CD4-positive, alpha-beta T cell (primary cell): ENCODE data around the gene TTC28. TPM values are rescaled to one million over a fixed set of nuclear protein-coding genes. Genes with fewer than 3 reads are reported as not detected.

Experiments used
- ATAC-seq: fragments of 200-7000 bp; cut with Tn5 transposase; one replicate; pipeline ENCODE4 v1.10.0; 2022; ENCODE audit warnings: mild to moderate bottlenecking; ENCODE audit not compliant: poor library complexity
- CTCF ChIA-PET: fragments of 350-600 bp; sonication (Branson Sonifier 250); formaldehyde crosslinking; loops from one replicate; lab custom pipeline; 2021; ENCODE audit warnings: antibody characterized with exemption, inconsistent platforms; lab: Charles Lee
- POLR2A ChIA-PET: fragments of 350-600 bp; sonication (Branson Sonifier 250); formaldehyde crosslinking; loops from one replicate; lab custom pipeline; 2021; ENCODE audit warnings: antibody characterized with exemption, inconsistent platforms; lab: Charles Lee
- DNase-seq, 14 experiments: peaks; one replicate each; pipeline ENCODE4 v3.0.0-alpha.2; 2013 to 2020; ENCODE audit warnings: mixed read lengths in 2 of 14
- H3K27ac ChIP-seq, 2 donors: one replicate each; pipeline versions ENCODE4 v1.5.1 to v1.7.0; 2013; ENCODE audit warnings: low read length in 2 of 2, low read depth in 1 of 2, mild to moderate bottlenecking in 1 of 2
- H3K27me3 ChIP-seq, 2 experiments: 1 replicate in 1 of 2; 2 replicates in 1 of 2; pipeline versions ENCODE4 v1.6.1 to v1.7.0; 2013; ENCODE audit warnings: low read length in 2 of 2, control low read depth in 1 of 2, mild to moderate bottlenecking in 1 of 2, moderate library complexity in 1 of 2; ENCODE audit not compliant: insufficient read depth in 2 of 2, control insufficient read depth in 1 of 2
- H3K36me3 ChIP-seq: one replicate; pipeline ENCODE4 v1.6.1; 2013; ENCODE audit warnings: low read length, control low read depth; ENCODE audit not compliant: insufficient read depth
- H3K4me1 ChIP-seq: one replicate; pipeline ENCODE4 v1.6.1; 2013; ENCODE audit warnings: low read length, control low read depth; ENCODE audit not compliant: insufficient read depth
- H3K4me3 ChIP-seq: one replicate; pipeline ENCODE4 v1.5.1; 2013; ENCODE audit warnings: mild to moderate bottlenecking, low read length, moderate library complexity
- H3K9me3 ChIP-seq, 2 experiments: 1 replicate in 1 of 2; 2 replicates in 1 of 2; pipeline versions ENCODE4 v1.6.1 to v1.7.0; 2013; ENCODE audit warnings: low read length in 2 of 2, mild to moderate bottlenecking in 2 of 2, control low read depth in 1 of 2, moderate library complexity in 1 of 2; ENCODE audit not compliant: control insufficient read depth in 1 of 2, insufficient read depth in 1 of 2
- H3K27ac Mint-ChIP-seq: one replicate; pipeline ENCODE4 v1.8.0; 2020; ENCODE audit warnings: mixed read lengths
- H3K27me3 Mint-ChIP-seq: one replicate; pipeline ENCODE4 v1.8.0; 2021; ENCODE audit warnings: mixed read lengths
- H3K36me3 Mint-ChIP-seq: one replicate; pipeline ENCODE4 v1.8.0; 2021; ENCODE audit warnings: low read depth, mixed read lengths
- H3K4me1 Mint-ChIP-seq: one replicate; pipeline ENCODE4 v1.8.0; 2021; ENCODE audit warnings: low read depth, mixed read lengths
- H3K4me3 Mint-ChIP-seq: one replicate; pipeline ENCODE4 v1.8.0; 2020; ENCODE audit warnings: mild to moderate bottlenecking, mixed read lengths
- H3K9me3 Mint-ChIP-seq: one replicate; pipeline ENCODE4 v1.8.0; 2020; ENCODE audit warnings: mixed read lengths
- intact Hi-C, 2 experiments: fragments of 100-400 bp; cut with DNase I in 1 of 2; cut with micrococcal nuclease in 1 of 2; formaldehyde crosslinking; loops; one replicate each; pipeline versions ENCODE4 v1.15.1 to v1.9.0; 2023 to 2025; cut with DNase I, micrococcal nuclease
- total RNA-seq, 174 experiments: library from RNA in 2 of 174; stranded (reverse) in 2 of 174; gene quantifications; one replicate each; pipeline ENCODE4 v1.2.3 and lab custom pipeline; 2021 to 2026
- TF ChIP-seq, protein P1 (sequence below): fragments of 200-600 bp; IDR thresholded peaks from one replicate; pipeline ENCODE4 v1.8.0; 2022; ENCODE audit warnings: antibody characterized with exemption, mild to moderate bottlenecking

Gene TTC28
- total RNA-seq, 2 experiments from 2014 or later = 4.6 to 5.7 TPM

DNA sequence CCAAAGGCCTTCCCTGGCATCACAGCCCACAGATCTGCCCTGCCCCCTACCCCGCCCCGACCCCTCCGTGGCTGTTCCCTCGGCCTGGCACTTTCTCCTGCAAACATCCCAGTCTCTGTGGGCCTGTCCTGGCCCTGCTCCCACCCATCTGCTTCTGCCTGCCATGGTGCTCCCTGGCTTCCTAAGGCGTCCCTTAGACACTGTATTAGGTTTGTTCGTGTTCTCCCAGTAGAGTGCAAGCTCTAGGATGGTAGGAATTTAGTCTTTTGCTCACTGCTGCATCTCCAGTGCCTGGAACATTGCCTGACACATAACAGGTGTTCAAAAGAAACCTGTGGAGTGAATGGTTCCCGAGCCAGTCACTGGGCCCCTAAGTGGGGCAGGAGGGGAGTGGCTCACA is 690.9 kb downstream of the TTC28 start:
- H3K27me3 ChIP-seq = no peaks in the 10 kb centered on the region
- DNase-seq (no peak), ATAC-seq (no peak)
- H3K27ac ChIP-seq = no peak overlapping the region
- Mint-ChIP-seq H3K9me3 (no peaks in the 10 kb centered on the region), H3K4me3 (no peak overlapping the region), H3K27me3 (no peaks in the 10 kb centered on the region), H3K27ac (no peak overlapping the region), H3K4me1 (no peaks in the 10 kb centered on the region), H3K36me3 (peaks cover 16% of the 10 kb centered on the region)
- H3K4me3 ChIP-seq = no peak overlapping the region
- ChIA-PET CTCF (no interaction called here), POLR2A (no interaction called here)
- peaks cover 2% of the 10 kb centered on the region for H3K4me1 ChIP-seq
- H3K36me3 ChIP-seq = no peaks in the 10 kb centered on the region
- intact Hi-C loops = no loop called here
- no peaks in the 10 kb centered on the region for H3K9me3 ChIP-seq
- TF ChIP-seq, protein P1, sequence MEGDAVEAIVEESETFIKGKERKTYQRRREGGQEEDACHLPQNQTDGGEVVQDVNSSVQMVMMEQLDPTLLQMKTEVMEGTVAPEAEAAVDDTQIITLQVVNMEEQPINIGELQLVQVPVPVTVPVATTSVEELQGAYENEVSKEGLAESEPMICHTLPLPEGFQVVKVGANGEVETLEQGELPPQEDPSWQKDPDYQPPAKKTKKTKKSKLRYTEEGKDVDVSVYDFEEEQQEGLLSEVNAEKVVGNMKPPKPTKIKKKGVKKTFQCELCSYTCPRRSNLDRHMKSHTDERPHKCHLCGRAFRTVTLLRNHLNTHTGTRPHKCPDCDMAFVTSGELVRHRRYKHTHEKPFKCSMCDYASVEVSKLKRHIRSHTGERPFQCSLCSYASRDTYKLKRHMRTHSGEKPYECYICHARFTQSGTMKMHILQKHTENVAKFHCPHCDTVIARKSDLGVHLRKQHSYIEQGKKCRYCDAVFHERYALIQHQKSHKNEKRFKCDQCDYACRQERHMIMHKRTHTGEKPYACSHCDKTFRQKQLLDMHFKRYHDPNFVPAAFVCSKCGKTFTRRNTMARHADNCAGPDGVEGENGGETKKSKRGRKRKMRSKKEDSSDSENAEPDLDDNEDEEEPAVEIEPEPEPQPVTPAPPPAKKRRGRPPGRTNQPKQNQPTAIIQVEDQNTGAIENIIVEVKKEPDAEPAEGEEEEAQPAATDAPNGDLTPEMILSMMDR = no peak

DNA sequence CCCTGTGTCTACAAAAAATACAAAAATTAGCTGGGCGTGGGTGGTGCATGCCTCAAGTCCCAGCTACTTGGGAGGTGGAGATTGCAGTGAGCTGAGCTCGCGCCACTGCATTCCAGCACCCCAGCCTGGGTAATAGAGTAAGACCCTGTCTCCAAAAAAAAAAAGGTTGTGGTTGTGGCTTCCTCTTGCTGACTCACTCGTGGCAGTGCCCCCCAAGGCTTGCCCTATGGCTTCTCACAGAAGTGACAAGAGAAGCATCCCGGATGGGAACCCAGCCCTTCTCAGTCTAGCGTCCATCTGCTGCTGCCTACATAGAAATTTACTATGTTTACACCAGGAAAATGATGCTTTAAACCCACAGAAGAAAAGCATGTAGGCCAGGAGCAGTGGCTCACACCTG is 692.1 kb downstream of the TTC28 start:
- ATAC-seq (no peak), DNase-seq (peak in 1 of 14 experiments; percentile 27)
- H3K9me3 ChIP-seq = no peaks in the 10 kb centered on the region
- ChIA-PET POLR2A (no interaction called here), CTCF (interaction anchor here (0.7 kb wide), 2 partner anchors 12 to 104 kb away, joined by 3 read pairs; no protein-coding TSS in a partner anchor)
- Mint-ChIP-seq H3K27me3 (no peaks in the 10 kb centered on the region), H3K27ac (no peak overlapping the region), H3K36me3 (peaks cover 23% of the 10 kb centered on the region), H3K9me3 (no peaks in the 10 kb centered on the region), H3K4me3 (no peak overlapping the region), H3K4me1 (no peaks in the 10 kb centered on the region)
- no peaks in the 10 kb centered on the region for H3K27me3 ChIP-seq
- TF ChIP-seq, protein P1 = no peak
- H3K36me3 ChIP-seq = no peaks in the 10 kb centered on the region
- H3K27ac ChIP-seq = no peak overlapping the region
- H3K4me1 ChIP-seq = peaks cover 2% of the 10 kb centered on the region
- intact Hi-C loops = no loop called here
- no peak overlapping the region for H3K4me3 ChIP-seq

DNA sequence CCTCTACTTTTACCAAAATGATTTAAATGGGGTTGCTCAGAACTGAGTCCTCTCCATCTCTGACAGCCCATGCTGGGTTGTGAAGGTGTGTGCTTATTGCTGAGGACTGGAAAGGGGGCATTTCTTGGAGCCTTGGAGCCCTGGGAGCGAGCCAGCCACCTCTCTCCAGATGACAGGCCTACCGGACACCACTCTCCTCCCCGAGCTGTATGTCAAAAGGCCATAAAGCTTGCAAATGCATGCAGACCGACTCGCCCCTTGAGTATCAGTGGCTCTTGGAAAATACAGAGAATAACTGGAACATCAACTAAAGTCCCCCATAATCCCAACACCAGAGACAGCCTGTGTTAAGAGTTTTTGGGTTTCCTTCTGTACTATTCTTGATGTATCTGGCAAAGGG is 692.7 kb downstream of the TTC28 start:
- Mint-ChIP-seq H3K9me3 (no peaks in the 10 kb centered on the region), H3K4me1 (no peaks in the 10 kb centered on the region), H3K36me3 (peaks cover 23% of the 10 kb centered on the region), H3K27me3 (no peaks in the 10 kb centered on the region), H3K27ac (no peak overlapping the region), H3K4me3 (no peak overlapping the region)
- Histone ChIP-seq H3K9me3 (no peaks in the 10 kb centered on the region), H3K27me3 (no peaks in the 10 kb centered on the region), H3K36me3 (no peaks in the 10 kb centered on the region), H3K4me1 (peaks cover 2% of the 10 kb centered on the region), H3K4me3 (no peak overlapping the region), H3K27ac (no peak overlapping the region)
- ChIA-PET CTCF (no interaction called here), POLR2A (no interaction called here)
- intact Hi-C loops = no loop called here
- TF ChIP-seq, protein P1 = no peak
- no peak for DNase-seq
- ATAC-seq = no peak
